Suppressor macrophage treated with lipopolysaccharide for 1 hour (primary cell): ENCODE measurements around the gene PHKB.
"Not testable (repeated sequence)": the region's sequence is repeated elsewhere in the genome, so short reads cannot be mapped to it uniquely, and the experiment has no call there.

Experiments used
- DNase-seq, 3 donors: peaks; one replicate each; pipeline ENCODE4 v3.0.0-alpha.2; 2020 to 2022

PHKB gene

GRCh38 chr16:47627721-47628120 is 166.6 kb downstream of the PHKB start:
- no peak for DNase-seq

GRCh38 chr16:47631131-47631530 is 170.0 kb downstream of the PHKB start:
- no peak for DNase-seq

- DNase-seq, result no peak
Measured at GRCh38 chr16:47634126-47634525, 173.0 kb downstream of the PHKB start.

- DNase-seq, result no peak
Measured at GRCh38 chr16:47634727-47635126, 173.6 kb downstream of the PHKB start.

- no peak for DNase-seq
Measured at GRCh38 chr16:47636501-47637099, 175.5 kb downstream of the PHKB start.

GRCh38 chr16:47638175-47638574 is 177.0 kb downstream of the PHKB start:
- DNase-seq, result no peak

- DNase-seq, result no peak
Measured at GRCh38 chr16:47640661-47641060, 179.5 kb downstream of the PHKB start.

GRCh38 chr16:47643323-47644000 is 182.3 kb downstream of the PHKB start:
- peak; percentile 21 to 35 (median 27) for DNase-seq

- no peak for DNase-seq
Measured at GRCh38 chr16:47644166-47644565, 183.0 kb downstream of the PHKB start.

- DNase-seq, result peak in 2 of 3 donors; percentile 12 to 19
Measured at GRCh38 chr16:47644661-47645060, 183.5 kb downstream of the PHKB start.

- DNase-seq, result no peak
Measured at GRCh38 chr16:47646914-47647313, 185.8 kb downstream of the PHKB start.

GRCh38 chr16:47657032-47657431 is 195.9 kb downstream of the PHKB start:
- no peak for DNase-seq

- no peak for DNase-seq
Measured at GRCh38 chr16:47657977-47658376, 196.8 kb downstream of the PHKB start.

GRCh38 chr16:47660540-47660939 is 199.4 kb downstream of the PHKB start:
- DNase-seq, result no peak

- no peak for DNase-seq
Measured at GRCh38 chr16:47664653-47665325, 203.7 kb downstream of the PHKB start.

- no peak for DNase-seq
Measured at GRCh38 chr16:47666434-47666833, 205.3 kb downstream of the PHKB start.

GRCh38 chr16:47667956-47668355 is 206.8 kb downstream of the PHKB start:
- DNase-seq, result no peak

GRCh38 chr16:47672475-47672874 is 211.3 kb downstream of the PHKB start:
- DNase-seq, result no peak

GRCh38 chr16:47676635-47677177 is 215.6 kb downstream of the PHKB start:
- DNase-seq, result no peak

GRCh38 chr16:47681571-47681970 is 220.4 kb downstream of the PHKB start:
- DNase-seq, result not testable (repeated sequence)

GRCh38 chr16:47687694-47688093 is 226.6 kb downstream of the PHKB start:
- DNase-seq, result no peak

- DNase-seq, result no peak
Measured at GRCh38 chr16:47693226-47693625, 232.1 kb downstream of the PHKB start.

- no peak for DNase-seq
Measured at GRCh38 chr16:47694543-47694942, 233.4 kb downstream of the PHKB start.

- DNase-seq, result no peak
Measured at GRCh38 chr16:47695756-47696155, 234.6 kb downstream of the PHKB start.
